HCT116 (cell line): ENCODE data around the gene HPS1.

Experiments used
- ATF3 ChIP-seq: IDR thresholded peaks from 2 replicates; pipeline ENCODE4 v1.6.1; 2012
- CTCF ChIP-seq, 3 experiments: fragments of 200-600 bp in 1 of 3; sonication (generic) in 1 of 3; IDR thresholded peaks in 2 of 3; conservative IDR thresholded peaks in 1 of 3; 2 replicates each; pipeline ENCODE4 v1.5.1; 2012 to 2017; ENCODE audit warnings: low read depth in 2 of 3, low read length in 2 of 3, antibody characterized with exemption in 1 of 3, borderline replicate concordance in 1 of 3, control low read depth in 1 of 3, mild to moderate bottlenecking in 1 of 3, mixed read lengths in 1 of 3, mixed run types in 1 of 3, moderate library complexity in 1 of 3; ENCODE audit not compliant: insufficient read depth in 1 of 3
- EZH2 ChIP-seq: fragments of 200-600 bp; sonication (generic); IDR thresholded peaks from 2 replicates; pipeline ENCODE4 v1.6.1; 2017; ENCODE audit warnings: antibody characterized with exemption, mixed run types
- POLR2A ChIP-seq: IDR thresholded peaks from 2 replicates; pipeline ENCODE4 v1.7.0; 2011; ENCODE audit warnings: borderline replicate concordance; ENCODE audit not compliant: insufficient read depth, insufficient read length; ENCODE audit errors: extremely low read depth
- POLR2AphosphoS5 ChIP-seq: IDR thresholded peaks from 2 replicates; pipeline ENCODE4 v1.6.1; 2011; ENCODE audit warnings: mild to moderate bottlenecking, low read depth, low read length, moderate library complexity
- RAD21 ChIP-seq: IDR thresholded peaks from 2 replicates; pipeline ENCODE4 v1.6.1; 2012; ENCODE audit warnings: low read depth, mild to moderate bottlenecking
- REST ChIP-seq: IDR thresholded peaks from 2 replicates; pipeline ENCODE4 v1.6.1; 2012; ENCODE audit warnings: low read depth
- SP1 ChIP-seq: IDR thresholded peaks from 2 replicates; pipeline ENCODE4 v1.6.1; 2012; ENCODE audit warnings: low read depth
- TCF7L2 ChIP-seq: IDR thresholded peaks from 2 replicates; pipeline ENCODE4 v1.7.0; 2011; ENCODE audit warnings: borderline replicate concordance, inconsistent platforms; ENCODE audit not compliant: insufficient read depth, insufficient read length; ENCODE audit errors: extremely low read depth
- YY1 ChIP-seq: IDR thresholded peaks from 2 replicates; pipeline ENCODE4 v1.6.1; 2011; ENCODE audit warnings: low read length, low read depth, moderate library complexity, mild to moderate bottlenecking; ENCODE audit not compliant: insufficient replicate concordance; ENCODE audit errors: extremely low read depth
- ZBTB33 ChIP-seq: IDR thresholded peaks from 2 replicates; pipeline ENCODE4 v1.6.1; 2011; ENCODE audit warnings: mild to moderate bottlenecking, low read length, moderate library complexity; ENCODE audit not compliant: insufficient replicate concordance; ENCODE audit errors: extremely low read depth
- ZFX ChIP-seq: fragments of 450-650 bp; IDR thresholded peaks from 2 replicates; pipeline ENCODE4 v1.6.1; 2017

- TF ChIP-seq EZH2 (no peak), CTCF (IDR thresholded peaks at IDR 0.05 in 2 of 3, conservative IDR thresholded peaks at IDR 0.05 in 1 of 3; ENCODE audit: borderline replicate concordance in 1 of 3, insufficient read depth in 1 of 3, low read depth in 2 of 3, low read length in 2 of 3) (no peak), YY1 (no peak), POLR2A (no peak), REST (no peak), SP1 (no peak), RAD21 (no peak), ATF3 (no peak), TCF7L2 (no peak), ZFX (no peak), POLR2AphosphoS5 (no peak), ZBTB33 (no peak)
These were observed 50.4 kb downstream of the HPS1 start for GRCh38 chr10:98396096-98397063.
